Retina (tissue), 1 donor: ENCODE data around the gene TRIM10.
"Not testable (repeated sequence)": the region's sequence is repeated elsewhere in the genome, so short reads cannot be mapped to it uniquely, and the experiment has no call there.

ENCODE experiments used
- DNase-seq: peaks from one replicate; pipeline ENCODE4 v3.0.0-alpha.2; 2016

The TRIM10 gene

DNA sequence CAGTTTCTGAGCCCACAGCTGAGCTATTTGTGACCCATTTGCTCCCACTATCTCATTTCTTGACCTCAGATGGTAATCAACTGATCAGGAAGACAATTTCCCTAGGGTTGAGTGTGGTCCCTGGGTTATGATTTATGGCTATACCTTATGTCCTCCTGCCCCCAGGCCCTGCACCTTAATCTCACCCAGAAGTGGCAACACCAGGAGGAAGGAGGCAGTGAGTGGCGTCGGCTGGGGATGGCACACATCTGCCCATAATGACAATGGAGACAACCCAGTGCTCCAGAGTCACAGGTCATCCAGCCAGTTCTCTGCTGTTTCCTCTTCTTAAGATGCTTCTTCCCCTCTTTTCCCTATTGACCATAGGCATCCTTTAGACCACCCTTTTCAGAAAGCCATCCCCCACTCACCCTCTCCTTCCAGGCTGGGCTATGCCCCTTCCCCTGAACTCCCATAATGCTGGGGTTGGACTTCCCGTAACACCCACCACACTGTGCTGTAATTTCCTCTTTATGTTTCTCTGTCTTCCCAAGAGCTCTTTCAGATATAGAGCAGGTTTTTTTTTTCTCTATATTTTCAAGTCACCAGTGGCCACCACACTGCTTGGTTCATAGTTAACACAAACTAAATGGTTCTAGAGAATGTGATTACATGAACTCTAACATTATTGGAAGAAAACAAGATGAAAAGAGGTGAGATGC lies 8.0 kb downstream of the TRIM10 start:
- no peak for DNase-seq

GRCh38 chr6:30152016-30152673 lies 8.9 kb downstream of the TRIM10 start:
- DNase-seq: no peak

DNA sequence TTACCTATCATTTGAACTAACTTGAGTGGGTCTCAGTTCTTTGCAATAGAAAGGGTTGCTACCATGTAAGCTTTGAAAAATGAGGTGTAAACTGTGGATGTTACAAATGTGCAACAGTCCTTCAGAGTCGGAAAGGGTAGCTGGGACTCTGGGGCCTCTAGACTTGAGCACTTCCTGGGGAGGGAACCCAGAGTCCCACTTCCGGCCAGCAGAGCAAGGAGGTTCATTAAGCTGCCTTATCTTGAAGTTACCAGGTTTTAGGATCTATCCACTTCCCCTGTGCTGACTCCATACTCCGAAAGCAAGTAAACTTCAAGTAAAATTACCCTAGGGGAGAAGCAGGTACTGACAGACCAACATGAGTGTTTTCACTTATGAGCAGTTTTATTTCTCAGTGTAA lies 9.4 kb downstream of the TRIM10 start:
- no peak for DNase-seq

DNA sequence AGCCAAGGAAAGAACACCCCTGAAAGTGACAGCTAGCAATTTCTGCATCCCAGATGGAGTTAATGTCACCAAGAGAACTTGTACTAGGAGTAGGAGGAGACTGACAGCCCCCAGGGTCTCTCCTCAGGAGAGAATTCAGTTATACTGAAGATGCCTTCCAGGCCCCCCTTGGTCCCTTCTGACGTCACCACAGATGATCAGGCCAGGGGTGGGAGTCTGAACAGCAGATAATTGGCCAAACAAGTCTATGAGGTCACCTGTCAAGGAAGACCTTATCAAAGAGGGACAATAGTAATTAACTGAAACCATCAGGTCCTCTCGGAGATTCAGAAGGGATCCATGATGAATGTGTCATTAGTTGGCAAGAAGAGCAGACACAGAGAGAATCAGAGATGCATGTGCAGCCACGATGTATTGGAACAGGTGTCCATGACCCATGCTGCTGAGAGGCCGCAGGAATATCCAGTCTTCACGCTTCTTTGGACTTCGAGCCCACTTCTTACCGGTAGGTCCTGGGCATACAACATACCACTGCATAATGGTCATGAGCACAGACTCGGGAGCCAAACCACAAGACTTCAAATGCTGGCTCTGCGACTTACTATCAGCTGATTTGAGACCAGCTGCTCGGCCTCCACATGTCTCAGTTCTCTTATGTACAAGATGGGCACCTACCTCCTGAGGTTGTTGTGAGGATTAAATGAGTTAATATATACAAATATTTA lies 10.2 kb downstream of the TRIM10 start:
- DNase-seq: no peak

DNA sequence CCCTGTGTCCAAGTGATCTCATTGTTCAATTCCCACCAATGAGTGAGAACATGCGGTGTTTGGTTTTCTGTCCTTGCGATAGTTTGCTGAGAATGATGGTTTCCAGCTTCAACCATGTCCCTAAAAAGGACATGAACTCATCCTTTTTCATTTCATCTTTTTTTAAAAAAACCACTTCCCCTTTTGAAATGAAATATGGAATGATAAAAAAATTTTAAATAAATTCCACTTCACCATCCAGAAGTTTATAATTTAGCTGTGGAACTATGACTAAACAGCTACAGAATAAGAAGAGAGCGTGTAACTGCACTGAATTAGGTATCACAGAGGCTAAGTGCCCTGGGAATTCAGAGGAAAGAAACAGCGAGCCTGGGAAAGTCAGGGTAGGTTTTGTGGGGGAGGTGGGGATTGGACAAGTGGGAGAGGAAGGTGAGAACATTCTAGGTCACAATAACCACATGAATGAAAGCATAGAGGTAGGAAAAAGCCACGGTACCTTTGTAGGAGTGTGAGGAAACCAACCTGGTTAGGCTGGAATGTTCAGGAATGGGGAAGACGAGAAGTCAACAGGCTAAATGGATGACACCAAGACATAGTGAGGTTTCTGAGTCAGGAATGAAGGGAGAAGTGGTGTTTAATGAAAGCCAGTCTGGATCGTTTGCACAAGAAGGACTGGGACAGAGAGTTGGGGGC lies 11.0 kb downstream of the TRIM10 start:
- DNase-seq: no peak

DNA sequence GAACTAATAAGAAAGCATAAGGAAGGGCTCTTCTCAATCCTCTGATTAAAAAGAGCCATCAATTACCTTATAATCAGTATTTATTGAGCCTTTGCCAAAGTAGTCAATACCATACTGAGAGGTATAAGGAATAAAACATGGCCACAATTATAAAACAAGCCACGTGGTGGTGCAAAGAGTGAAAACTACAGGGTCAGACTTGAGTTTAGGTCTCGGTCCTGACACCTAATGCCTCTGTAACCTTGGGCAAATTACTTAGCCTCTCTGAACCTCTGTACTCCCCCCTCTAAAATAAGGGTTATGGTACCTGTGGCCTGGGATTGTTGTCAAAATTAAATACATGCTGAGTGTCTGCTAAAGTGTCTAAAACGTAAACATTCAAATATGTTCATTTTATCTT lies 11.8 kb downstream of the TRIM10 start:
- no peak for DNase-seq

GRCh38 chr6:30147096-30147495 lies 13.9 kb downstream of the TRIM10 start:
- no peak for DNase-seq

- no peak for DNase-seq
Observed at GRCh38 chr6:30145818-30146217, 15.2 kb downstream of the TRIM10 start.

- DNase-seq: no peak
Observed at GRCh38 chr6:30144811-30145210, 16.2 kb downstream of the TRIM10 start.

- no peak for DNase-seq
Observed at GRCh38 chr6:30143780-30144179, 17.2 kb downstream of the TRIM10 start.

DNA sequence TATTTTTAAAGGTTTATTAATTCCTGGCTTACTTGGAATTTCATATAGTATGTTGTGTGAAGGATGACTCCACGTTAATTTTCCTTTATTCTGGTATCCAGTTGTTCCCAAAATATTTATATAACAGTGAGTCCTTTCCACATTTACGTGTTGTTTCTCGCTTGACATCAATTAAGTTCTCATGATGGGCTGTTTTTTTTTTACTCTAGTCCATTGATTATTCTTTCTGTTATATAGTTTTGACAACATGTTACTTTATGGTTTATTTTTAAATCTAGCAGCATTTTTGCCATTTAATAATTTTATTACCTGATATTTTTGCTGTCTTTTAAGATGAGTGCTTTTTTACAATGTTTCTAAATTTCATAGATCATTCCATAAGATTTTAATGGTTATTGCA lies 18.3 kb downstream of the TRIM10 start:
- DNase-seq: no peak

DNA sequence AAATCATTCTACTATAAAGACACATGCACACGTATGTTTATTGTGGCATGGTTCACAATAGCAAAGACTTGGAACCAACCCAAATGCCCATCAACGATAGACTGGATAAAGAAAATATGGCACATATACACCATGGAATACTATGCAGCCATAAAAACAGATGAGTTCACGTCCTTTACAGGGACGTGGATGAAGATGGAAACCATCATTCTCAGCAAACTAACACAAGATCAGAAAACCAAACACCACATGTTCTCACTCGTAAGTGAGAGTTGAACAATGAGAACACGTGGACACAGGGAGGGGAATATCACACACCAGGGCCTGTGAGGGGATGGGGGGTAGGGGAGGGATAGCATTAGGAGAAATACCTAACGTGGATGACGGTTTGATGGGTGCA lies 20.8 kb downstream of the TRIM10 start:
- DNase-seq: not testable (repeated sequence)

DNA sequence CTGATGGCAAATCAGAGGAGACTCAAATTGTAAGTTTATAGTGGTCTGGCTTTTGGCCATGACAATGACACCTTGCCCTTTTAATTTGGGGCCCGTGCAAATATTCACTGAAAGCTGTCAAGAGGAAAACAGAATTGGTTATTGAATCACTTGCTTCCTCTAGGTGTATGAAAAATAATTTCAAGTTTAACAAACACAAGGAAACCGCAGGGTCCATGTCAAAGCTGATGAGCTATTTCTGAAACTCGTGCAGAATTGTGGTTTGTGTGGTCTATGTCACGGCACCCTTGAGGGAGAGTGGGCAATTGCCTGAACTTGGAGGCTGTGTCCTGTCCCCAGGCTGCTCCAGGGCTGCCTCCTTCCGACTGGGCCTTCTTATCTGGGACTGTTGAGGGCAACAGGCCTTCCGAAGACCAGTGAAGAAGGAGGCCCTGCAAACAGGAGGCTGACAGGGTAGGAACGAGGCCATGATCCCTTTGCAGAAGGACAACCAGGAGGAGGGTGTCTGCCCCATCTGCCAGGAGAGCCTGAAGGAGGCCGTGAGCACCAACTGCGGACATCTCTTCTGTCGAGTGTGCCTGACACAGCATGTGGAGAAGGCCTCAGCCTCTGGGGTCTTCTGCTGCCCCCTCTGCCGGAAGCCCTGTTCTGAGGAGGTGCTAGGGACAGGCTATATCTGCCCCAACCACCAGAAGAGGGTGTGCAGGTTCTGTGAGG lies 24.3 kb downstream of the TRIM10 start:
- DNase-seq: no peak

DNA sequence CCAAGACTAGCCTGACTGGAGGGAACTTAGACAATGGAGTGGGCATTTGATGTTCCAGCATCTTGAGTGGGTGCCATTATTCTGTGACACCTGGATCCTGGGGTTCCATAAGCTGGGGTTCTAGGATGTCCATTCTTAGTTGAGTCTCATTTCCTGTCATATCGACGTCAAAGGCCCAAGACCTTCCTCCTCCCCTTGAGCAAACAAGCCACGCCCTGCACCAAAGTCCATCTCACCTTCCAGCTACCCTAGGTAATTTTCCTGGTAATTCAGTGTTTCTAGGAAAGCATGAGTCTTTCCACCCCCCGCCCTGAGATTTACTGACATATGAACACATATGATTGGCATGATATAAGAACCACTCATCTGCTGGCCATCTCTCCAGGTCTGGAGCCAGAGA lies 25.3 kb downstream of the TRIM10 start, which contains the start of gene TRIM40:
Gene TRIM40 (plus strand): TSS at position 384 of the 400 bp plus-strand sequence. CDS start 897 bp downstream, outside the sequence.
- no peak for DNase-seq

GRCh38 chr6:30135147-30135546 lies 25.9 kb downstream of the TRIM10 start:
- no peak for DNase-seq

DNA sequence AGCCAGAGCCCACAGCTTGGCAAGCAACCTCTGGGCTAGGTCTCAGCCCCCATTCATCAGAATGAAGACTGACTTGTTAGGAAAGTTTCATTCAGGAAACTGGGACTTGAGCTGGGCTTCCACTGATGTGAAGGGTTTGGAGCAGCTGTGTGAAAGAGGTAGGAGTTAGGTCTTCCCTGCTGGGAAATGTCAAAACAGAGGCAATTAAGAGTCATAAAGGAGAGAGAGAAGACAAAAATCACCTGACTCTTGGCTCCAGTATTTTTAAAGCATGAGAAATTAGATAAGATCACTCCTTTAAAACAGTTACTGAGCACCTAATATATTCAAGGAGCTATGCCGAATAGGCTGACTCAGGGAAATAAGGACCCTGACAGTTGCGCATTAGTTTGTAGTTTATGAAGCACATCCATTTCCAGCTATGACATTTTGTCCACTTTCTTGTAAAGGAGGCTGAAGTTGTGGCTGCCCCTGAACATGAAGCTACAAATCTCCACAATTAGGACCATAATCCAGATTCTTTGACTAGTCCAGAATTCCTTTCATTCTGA lies 29.0 kb downstream of the TRIM10 start:
- no peak for DNase-seq

DNA sequence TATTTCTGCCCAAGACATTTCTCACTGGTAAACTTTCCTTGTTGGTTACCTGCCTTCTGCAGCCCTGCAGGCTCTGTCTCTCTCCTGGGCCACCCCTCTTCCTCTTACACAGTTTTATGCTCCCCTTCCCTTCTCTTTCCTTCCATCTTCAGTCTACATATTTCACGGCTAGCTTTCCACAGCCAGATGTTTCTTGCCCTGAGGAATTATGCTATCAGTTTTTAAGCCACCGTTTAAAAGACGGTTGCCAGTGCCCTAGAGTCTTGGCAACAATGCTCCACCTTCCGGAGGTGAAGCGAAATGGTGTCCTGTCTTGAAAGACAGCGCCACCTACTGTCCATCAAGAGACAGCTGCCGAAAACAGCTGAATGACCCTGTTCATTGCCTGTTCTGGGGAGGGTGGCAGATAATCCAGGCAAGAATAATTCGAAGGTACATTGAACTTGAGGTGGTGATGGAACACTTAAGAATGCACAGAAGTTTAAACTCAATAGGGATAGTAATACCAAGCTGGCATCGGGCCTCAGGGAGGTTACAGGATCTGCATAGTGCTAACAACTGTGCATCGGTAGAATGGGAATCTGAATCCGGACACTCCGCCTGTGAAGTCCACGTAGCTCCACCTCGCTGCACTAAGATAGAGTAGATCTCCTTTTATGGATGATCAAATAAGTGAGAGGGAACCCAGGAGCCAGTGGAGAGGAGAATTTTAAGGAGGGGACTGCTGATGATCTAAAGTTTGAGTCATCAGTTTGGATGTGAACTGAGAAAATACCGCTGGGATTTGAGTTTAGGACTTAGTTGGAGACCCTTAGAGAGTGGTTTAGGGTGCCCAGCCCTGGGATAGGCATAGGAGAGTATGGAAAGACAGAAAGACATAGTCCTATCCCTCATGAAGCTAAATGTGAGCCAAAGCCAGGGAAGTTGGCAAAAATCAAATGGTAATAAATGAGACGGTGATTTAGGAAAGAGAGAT lies 29.8 kb downstream of the TRIM10 start:
- DNase-seq: peak; percentile 84

DNA sequence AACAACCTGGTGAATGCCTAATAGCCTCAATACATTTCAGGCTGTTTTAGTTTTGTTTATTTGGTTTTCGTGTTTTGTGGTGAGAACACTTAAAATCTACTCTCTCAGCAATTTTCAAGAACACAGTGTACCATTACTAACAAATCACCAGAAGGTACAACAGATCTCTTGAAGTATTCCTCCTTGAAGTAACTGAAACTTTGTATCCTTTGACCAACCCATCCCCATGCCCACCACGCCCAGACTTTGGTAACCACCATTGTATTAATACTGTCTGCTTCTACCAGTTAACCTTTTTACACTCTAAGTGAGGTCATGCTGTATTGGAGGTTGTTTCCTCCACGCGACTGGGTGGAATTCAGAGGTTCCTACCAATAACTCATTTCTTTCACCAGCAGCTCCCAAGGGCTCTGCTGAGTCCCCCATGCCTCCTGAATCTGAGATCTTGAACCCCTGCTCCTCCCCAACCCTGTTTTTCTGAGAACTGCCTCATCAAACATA lies 30.8 kb downstream of the TRIM10 start:
- DNase-seq: no peak

DNA sequence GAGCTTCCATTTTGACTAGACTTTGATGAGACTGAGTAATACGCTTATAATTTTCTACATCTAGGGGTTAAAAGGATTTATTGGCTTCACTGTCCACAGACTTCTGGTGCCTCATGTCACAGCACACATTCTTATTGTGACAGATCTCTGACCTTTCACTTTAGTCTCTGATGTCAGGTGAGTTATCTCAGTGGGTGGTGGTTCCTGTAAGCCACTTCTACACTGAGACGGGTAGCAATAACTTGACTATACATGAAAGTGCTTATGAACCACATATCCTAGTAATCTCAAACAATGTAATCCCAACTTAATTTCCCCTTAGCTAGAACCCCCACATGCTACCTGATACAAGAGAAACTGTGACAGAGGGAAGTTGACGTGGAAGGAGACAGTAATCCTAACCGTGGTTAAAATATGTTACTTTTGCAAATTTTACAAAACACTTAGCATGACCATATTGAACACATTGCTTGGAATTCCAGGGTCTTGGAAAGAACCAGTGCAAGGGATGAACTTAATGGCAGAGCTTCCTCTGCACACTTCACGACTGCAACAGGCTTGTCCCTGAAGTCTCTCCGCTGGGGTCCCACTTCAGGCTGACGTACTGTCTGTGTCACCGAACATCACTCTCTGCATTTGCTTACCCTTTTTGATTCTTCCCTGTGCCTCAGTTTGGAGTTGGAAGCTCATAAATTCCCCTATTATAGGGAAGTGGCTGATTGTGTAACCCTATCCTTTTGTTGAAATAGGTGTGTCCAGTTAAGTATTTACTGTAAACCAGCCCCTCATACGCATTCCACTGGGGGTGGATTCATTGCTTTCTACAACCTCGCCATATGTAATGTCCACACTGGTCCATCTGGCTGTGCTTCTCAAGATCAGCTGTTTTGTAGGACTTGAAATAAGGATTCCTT lies 31.5 kb downstream of the TRIM10 start:
- DNase-seq: no peak
